ENCODE data around the gene DAAM1.

DAAM1 gene

GRCh38 chr14:59261334-59261733 lies 72.9 kb downstream of the DAAM1 start:
- no peak for FAIRE-seq

- no peak for FAIRE-seq
These were observed 74.4 kb downstream of the DAAM1 start for GRCh38 chr14:59262717-59263454.

- no peak for FAIRE-seq
These were observed 77.3 kb downstream of the DAAM1 start for GRCh38 chr14:59265808-59266207.

- no peak for FAIRE-seq
These were observed 78.6 kb downstream of the DAAM1 start for GRCh38 chr14:59267046-59267445.

- FAIRE-seq, result no peak
These were observed 79.5 kb downstream of the DAAM1 start for GRCh38 chr14:59268011-59268410.

GRCh38 chr14:59268858-59269257 lies 80.4 kb downstream of the DAAM1 start:
- no peak for FAIRE-seq

- FAIRE-seq, result no peak
These were observed 81.0 kb downstream of the DAAM1 start for GRCh38 chr14:59269466-59269865.

- FAIRE-seq, result no peak
These were observed 82.8 kb downstream of the DAAM1 start for GRCh38 chr14:59271256-59271655.

- FAIRE-seq, result no peak
These were observed 83.3 kb downstream of the DAAM1 start for GRCh38 chr14:59271734-59272133.

GRCh38 chr14:59272633-59273032 lies 84.2 kb downstream of the DAAM1 start:
- no peak for FAIRE-seq

GRCh38 chr14:59273737-59274136 lies 85.3 kb downstream of the DAAM1 start:
- no peak for FAIRE-seq

GRCh38 chr14:59274991-59275391 lies 86.5 kb downstream of the DAAM1 start:
- FAIRE-seq, result no peak

- no peak for FAIRE-seq
These were observed 87.2 kb downstream of the DAAM1 start for GRCh38 chr14:59275668-59276067.

- no peak for FAIRE-seq
These were observed 87.8 kb downstream of the DAAM1 start for GRCh38 chr14:59276235-59276634.

GRCh38 chr14:59277659-59278058 lies 89.2 kb downstream of the DAAM1 start:
- FAIRE-seq, result no peak

- FAIRE-seq, result no peak
These were observed 89.6 kb downstream of the DAAM1 start for GRCh38 chr14:59278111-59278510.

GRCh38 chr14:59280961-59281360 lies 92.5 kb downstream of the DAAM1 start:
- FAIRE-seq, result no peak

GRCh38 chr14:59281609-59282377 lies 93.3 kb downstream of the DAAM1 start:
- no peak for FAIRE-seq

GRCh38 chr14:59282378-59282765 lies 93.9 kb downstream of the DAAM1 start:
- no peak for FAIRE-seq

GRCh38 chr14:59283361-59283760 lies 94.9 kb downstream of the DAAM1 start:
- FAIRE-seq, result no peak

GRCh38 chr14:59284059-59284458 lies 95.6 kb downstream of the DAAM1 start:
- no peak for FAIRE-seq

- FAIRE-seq, result no peak
These were observed 103.6 kb downstream of the DAAM1 start for GRCh38 chr14:59292028-59292427.

- FAIRE-seq, result no peak
These were observed 104.6 kb downstream of the DAAM1 start for GRCh38 chr14:59292921-59293534.
